SU-DHL-6 (cell line): ENCODE results near the gene OR13D1.

Experiments
- H2AFZ ChIP-seq: fragments of 200-600 bp; sonication (generic); 2 replicates; pipeline ENCODE4 v1.6.1; 2014; ENCODE audit warnings: low read depth, mild to moderate bottlenecking, moderate library complexity, mixed read lengths, antibody characterized with exemption, low read length; ENCODE audit not compliant: severe bottlenecking
- H3F3A ChIP-seq: fragments of 200-600 bp; shearing (Covaris generic); 2 replicates; pipeline ENCODE4 v1.6.0; 2016; ENCODE audit warnings: antibody characterized with exemption, mild to moderate bottlenecking; ENCODE audit not compliant: insufficient read depth
- H3K27ac ChIP-seq: fragments of 200-600 bp; sonication (generic); 2 replicates; pipeline ENCODE4 v1.5.1; 2016; ENCODE audit warnings: low read depth, mild to moderate bottlenecking, low read length, moderate library complexity, mixed read lengths
- H3K27me3 ChIP-seq: fragments of 200-600 bp; sonication (generic), shearing (Covaris generic); 2 replicates; pipeline ENCODE4 v1.6.0; 2014; ENCODE audit warnings: mild to moderate bottlenecking, low read length
- H3K36me3 ChIP-seq: fragments of 200-600 bp; sonication (generic); 2 replicates; pipeline ENCODE4 v1.6.1; 2014; ENCODE audit warnings: mild to moderate bottlenecking, low read length, mixed read lengths
- H3K4me2 ChIP-seq: fragments of 300-600, 200-600 bp; shearing (Covaris generic), sonication (generic); 2 replicates; pipeline ENCODE4 v1.6.0; 2014; ENCODE audit warnings: low read length, low read depth, mild to moderate bottlenecking; ENCODE audit not compliant: poor library complexity, severe bottlenecking
- H3K4me3 ChIP-seq: fragments of 200-600 bp; sonication (generic); 2 replicates; pipeline ENCODE4 v1.5.1; 2014; ENCODE audit warnings: antibody characterized with exemption, low read length, mild to moderate bottlenecking, mixed read lengths; ENCODE audit not compliant: insufficient read depth, poor library complexity, severe bottlenecking
- H3K79me2 ChIP-seq: fragments of 200-600 bp; sonication (generic); 2 replicates; pipeline ENCODE4 v1.6.1; 2014; ENCODE audit warnings: mild to moderate bottlenecking, low read length, moderate library complexity; ENCODE audit not compliant: insufficient read depth
- H3K9ac ChIP-seq: fragments of 200-600 bp; sonication (generic); 2 replicates; pipeline ENCODE4 v1.7.0; 2014; ENCODE audit warnings: mild to moderate bottlenecking, low read length
- H3K9me2 ChIP-seq: fragments of 200-600 bp; sonication (generic); replicated peaks from 2 replicates; pipeline ENCODE4 v1.6.1; 2014; ENCODE audit warnings: low read length; ENCODE audit not compliant: insufficient read depth
- H3K9me3 ChIP-seq: fragments of 200-600 bp; sonication (generic); 2 replicates; pipeline ENCODE4 v1.6.1; 2014; ENCODE audit warnings: low read length, mixed read lengths; ENCODE audit not compliant: insufficient read depth
- H4K20me1 ChIP-seq: fragments of 200-600 bp; sonication (generic); 2 replicates; pipeline ENCODE4 v1.6.1; 2014; ENCODE audit warnings: low read depth, mild to moderate bottlenecking, antibody characterized with exemption, low read length, moderate library complexity, mixed read lengths
- CTCF ChIP-seq: fragments of 200-600 bp; sonication (generic); IDR thresholded peaks from one replicate; pipeline ENCODE4 v1.5.1; 2017; ENCODE audit warnings: antibody characterized with exemption, mild to moderate bottlenecking, low read length, moderate library complexity; ENCODE audit not compliant: insufficient read depth, poor library complexity, severe bottlenecking
- EZH2phosphoT487 ChIP-seq: fragments of 200-600 bp; sonication (generic), shearing (Covaris generic); conservative IDR thresholded peaks from 2 replicates; pipeline ENCODE4 v1.6.1; 2018; ENCODE audit warnings: mild to moderate bottlenecking, antibody characterized with exemption, low read length, moderate library complexity, mixed read lengths

The OR13D1 gene

GRCh38 chr9:104694218-104694617 is at the start of gene OR13D1:
Gene OR13D1 (plus strand): TSS chr9:104694518. CDS start chr9:104694518, 0 bp downstream.
- no peaks in the 10 kb centered on the region for H3F3A ChIP-seq
- no peaks in the 10 kb centered on the region for H3K27me3 ChIP-seq
- no peak within 1 kb of the TSS for H3K4me2 ChIP-seq
- H2AFZ ChIP-seq: no peak within 1 kb of the TSS
- TF ChIP-seq EZH2phosphoT487 (no peak), CTCF (no peak)
- no peaks in the 10 kb centered on the region for H4K20me1 ChIP-seq
- H3K27ac ChIP-seq: no peak within 1 kb of the TSS
- H3K4me3 ChIP-seq: no peak within 1 kb of the TSS
- H3K79me2 ChIP-seq: no peaks in the 10 kb centered on the region
- no peak within 1 kb of the TSS for H3K9ac ChIP-seq
- no peaks in the 10 kb centered on the region for H3K9me3 ChIP-seq
- H3K36me3 ChIP-seq: no peaks in the 10 kb centered on the region
- H3K9me2 ChIP-seq: no peaks in the 10 kb centered on the region

DNA sequence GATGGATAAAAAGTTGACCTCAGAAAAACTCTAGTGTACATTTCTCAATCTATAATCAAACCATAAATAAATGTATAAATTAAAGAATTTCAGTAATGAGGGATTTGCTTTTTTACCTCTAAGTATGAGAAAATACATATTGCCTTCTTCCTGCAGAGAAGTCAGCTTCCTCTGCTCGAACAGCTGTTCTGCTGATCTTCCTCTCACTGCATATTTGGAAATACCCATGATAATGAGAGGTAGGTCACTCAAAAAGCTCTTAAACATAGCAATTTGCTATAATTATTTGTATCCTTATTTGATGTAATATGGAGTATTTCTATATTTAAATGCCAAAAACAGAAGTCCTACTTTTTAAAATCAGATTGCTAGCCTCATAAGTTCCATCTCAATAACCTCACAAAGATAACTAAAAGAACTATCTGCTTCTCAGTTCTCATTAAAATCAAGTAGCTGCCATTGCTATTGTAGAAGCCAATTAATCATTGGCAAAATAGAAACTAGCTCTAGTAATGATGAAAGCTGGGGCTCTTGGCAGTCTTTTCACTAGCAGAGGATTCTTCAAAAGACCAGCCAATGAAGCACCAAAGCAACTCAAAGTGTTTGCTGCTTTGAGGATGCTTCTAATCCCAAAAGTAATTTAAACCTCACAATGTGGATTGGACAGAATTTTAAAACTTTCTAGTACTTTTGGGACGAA is 35.7 kb upstream of the OR13D1 start:
- no peak overlapping the region for H3K9ac ChIP-seq
- no peaks in the 10 kb centered on the region for H3K36me3 ChIP-seq
- no peak overlapping the region for H2AFZ ChIP-seq
- H3K27me3 ChIP-seq: no peaks in the 10 kb centered on the region
- H3F3A ChIP-seq: no peaks in the 10 kb centered on the region
- TF ChIP-seq EZH2phosphoT487: no peak
- TF ChIP-seq CTCF: no peak
- H3K4me2 ChIP-seq: no peak overlapping the region
- 0 out of 2 replicates have a peak, but pooled peaks cover 2% of the 10 kb centered on the region for H3K9me3 ChIP-seq
- no peak overlapping the region for H3K4me3 ChIP-seq
- H3K79me2 ChIP-seq: no peaks in the 10 kb centered on the region
- no peaks in the 10 kb centered on the region for H3K9me2 ChIP-seq
- no peak overlapping the region for H3K27ac ChIP-seq
- no peaks in the 10 kb centered on the region for H4K20me1 ChIP-seq

GRCh38 chr9:104675611-104676010 is 18.7 kb upstream of the OR13D1 start:
- Histone ChIP-seq H4K20me1 (no peaks in the 10 kb centered on the region), H3K9me2 (no peaks in the 10 kb centered on the region), H3K27ac (no peak overlapping the region), H3K27me3 (no peaks in the 10 kb centered on the region), H3K9me3 (no peaks in the 10 kb centered on the region), H2AFZ (no peak overlapping the region), H3F3A (no peaks in the 10 kb centered on the region), H3K4me3 (no peak overlapping the region), H3K79me2 (no peaks in the 10 kb centered on the region), H3K36me3 (no peaks in the 10 kb centered on the region), H3K4me2 (no peak overlapping the region), H3K9ac (no peak overlapping the region)
- no peak for TF ChIP-seq EZH2phosphoT487
- no peak for TF ChIP-seq CTCF
